GM11168 (cell line): Measurements from ENCODE around the gene ZZZ3.
"Not testable (repeated sequence)": the region's sequence is repeated elsewhere in the genome, so short reads cannot be mapped to it uniquely, and the experiment has no call there.

Experiments used
- in situ Hi-C: fragments of 300-500 bp; cut with MboI; formaldehyde crosslinking; loops from one replicate; pipeline ENCODE4 v1.12.0; 2022; ENCODE audit warnings: low sequenced_read_pairs; ENCODE audit not compliant: unreplicated experiment

The ZZZ3 gene

DNA sequence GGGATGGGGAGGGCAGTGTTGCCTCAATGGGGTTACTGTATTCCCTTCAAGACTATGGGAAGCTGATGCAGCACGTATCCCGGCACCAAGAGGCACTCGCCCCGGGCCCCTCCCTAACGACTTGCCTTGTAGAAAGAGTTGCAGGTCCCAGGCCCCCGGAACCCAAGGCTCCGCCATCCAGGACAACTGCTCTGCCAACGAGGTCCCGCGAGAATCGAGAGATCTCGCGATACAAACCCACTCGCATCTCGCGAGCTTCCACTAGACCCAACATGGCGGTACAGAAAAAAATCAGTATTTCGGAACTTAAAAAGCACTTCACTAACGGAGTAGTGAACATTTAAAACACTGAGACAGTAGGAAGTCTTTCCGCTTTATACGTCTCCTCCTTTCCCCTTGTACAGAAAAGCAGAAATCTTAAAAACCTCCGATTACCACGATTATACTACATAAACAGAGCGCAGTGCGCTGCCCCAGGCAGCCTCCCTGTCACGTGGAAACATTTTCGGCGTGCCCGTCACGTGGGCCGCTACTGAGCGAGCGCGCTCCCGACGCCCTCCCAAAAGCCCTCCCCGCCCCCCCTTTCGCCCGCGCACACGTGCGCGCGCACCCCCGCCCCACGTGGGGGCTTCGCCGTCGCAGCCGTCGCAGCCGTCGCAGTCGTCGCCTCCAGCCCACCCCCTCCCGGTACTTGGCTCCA, at the start of gene ZZZ3:
ZZZ3 (minus strand) TSS at position 199 of the 700 bp plus-strand sequence. CDS start 49,304 bp downstream, outside the sequence.
- in situ Hi-C loops, result no loop called here

DNA sequence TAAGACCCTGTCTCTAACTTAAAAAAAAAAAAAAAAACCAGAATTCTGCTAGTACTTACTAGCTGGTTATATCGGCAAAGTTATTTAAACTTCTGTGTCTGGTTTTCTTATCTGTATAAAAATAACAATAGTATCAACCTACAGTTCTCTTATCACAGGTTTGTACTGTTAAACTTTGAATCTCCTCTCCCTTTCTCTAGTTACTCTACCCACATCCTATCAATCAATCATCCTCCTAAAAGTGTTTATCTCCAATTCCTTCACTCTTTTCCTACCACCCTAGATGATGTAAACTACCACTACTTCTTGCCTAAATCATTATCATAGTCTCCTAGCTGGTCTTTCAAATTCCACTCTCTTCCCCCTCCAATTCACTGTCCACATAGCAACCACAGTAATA, 49.6 kb upstream of the ZZZ3 start:
- in situ Hi-C loops, result no loop called here

DNA sequence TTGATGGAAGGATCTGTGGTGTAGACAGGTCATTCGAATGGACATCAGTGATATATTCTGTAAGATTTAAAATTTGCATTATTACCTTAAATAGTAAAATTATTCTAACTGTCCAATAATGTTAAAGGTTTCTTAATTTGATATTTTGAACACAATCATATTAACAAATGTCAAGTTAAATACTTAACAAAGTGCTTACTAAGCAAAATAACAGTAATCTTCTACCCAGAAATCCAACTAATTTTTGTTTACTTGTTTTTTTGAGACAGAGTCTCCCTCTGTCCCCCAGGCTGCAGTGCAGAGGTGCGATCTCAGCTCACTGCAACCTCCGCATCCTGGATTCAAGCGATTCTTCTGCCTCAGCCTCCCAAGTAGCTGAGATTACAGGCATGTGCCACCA, 43.2 kb upstream of the ZZZ3 start:
- in situ Hi-C loops, result no loop called here

DNA sequence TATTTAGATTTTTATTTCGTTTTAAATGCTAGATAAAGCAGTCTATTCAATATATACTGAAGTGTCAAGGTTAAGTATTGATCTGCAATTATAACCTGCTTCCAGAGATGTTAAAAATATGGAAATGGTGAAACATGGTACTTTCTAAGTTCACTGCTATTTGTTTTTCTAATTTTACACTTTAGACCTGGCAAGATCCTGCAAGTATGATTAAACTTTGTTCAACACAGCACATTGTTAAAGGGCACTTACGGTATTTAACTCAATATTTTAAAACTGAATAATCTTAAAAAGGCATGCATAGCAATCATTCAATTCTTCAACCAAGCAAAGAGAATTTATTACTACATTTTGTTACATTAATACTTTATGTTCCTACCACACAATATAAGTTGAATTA, 35.7 kb upstream of the ZZZ3 start:
- in situ Hi-C loops, result no loop called here

DNA sequence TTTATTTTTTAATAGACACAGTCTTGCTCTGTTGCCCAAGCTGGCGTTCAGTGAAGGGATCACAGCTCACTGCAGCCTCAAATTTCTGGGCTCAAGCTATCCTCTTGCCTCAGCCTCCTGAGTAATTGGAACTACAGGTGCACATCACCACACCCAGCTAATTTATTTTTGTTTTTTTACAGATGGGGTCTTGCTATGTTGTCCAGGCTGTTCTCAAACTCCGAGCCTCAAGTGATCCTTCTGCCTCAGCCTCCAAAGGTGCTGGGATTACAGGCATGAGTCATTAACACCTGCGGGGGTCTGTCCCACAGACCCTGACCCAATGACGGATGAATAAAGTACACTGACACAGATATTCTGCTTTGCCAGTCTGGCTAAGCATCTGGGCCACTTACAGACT, 33.6 kb upstream of the ZZZ3 start:
- in situ Hi-C loops, result no loop called here

DNA sequence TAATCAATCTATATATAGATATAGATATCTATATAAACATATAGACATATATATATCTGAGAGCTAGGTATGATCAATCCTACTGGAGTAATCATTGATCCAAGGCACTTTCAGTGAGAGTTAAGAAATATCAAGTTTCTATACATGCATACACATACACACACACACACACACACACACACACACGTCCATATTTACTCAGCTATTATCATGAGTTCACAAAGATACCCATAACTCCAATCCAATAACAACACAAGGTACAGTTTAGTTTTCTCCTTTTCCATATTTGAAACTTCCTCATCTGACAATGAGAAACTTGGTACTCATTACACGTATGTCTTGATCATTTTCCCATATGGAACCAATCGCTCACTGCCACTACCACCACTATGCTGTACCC, 27.3 kb upstream of the ZZZ3 start:
- in situ Hi-C loops, result no loop called here

DNA sequence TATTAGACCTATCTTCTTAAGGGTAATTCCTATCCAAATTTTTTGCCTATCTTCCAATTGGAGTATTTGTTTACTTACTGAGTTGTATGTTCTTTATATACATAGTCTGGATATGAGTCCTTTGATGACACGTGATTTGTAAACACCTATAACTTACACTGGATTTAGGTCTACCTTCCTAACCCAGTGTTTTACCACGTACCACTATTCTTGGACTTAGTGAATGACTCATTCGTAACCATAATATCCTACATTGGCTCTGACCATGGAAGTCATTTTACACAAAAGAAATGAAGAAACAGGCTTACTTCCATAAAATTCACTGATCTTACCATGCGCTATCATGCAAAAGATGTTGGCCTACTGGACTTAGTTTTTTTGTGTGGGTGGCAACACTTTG, 23.9 kb upstream of the ZZZ3 start:
- in situ Hi-C loops, result no loop called here

DNA sequence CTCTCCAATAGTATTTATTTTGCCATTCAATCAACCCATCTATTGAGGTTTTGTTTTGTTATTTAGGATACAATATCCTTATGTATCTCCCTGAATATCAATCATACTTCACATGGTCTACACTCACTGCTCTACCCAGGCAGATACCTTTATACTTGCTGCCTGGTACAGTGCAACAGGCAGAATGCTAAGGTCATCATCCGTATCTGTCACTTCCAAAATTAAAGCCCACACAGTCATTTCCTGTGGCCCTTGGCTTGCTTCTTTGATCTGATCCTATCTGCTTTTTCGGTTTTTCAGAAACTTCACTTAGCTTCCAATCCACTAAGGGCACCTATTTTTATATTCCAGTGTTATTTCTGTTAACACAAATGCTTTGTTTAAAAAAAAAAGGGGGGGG, 22.3 kb upstream of the ZZZ3 start:
- in situ Hi-C loops, result no loop called here

DNA sequence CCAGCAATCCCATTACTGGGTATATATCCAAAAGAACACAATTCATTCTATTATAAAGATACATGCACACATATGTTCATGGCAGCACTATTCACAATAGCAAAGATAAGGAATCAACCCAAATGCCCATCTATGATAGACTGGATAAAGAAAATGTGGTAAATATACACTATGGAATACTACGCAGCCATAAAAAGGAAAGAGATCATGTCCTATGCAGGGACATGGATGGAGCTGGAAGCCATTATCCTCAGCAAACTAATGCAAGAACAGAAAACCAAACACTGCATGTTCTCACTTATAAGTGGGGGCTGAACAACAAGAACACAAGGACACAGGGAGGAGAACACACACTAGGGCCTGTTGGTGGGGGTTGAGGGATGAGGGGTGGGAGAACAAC, 17.2 kb upstream of the ZZZ3 start:
- in situ Hi-C loops, result not testable (repeated sequence)

DNA sequence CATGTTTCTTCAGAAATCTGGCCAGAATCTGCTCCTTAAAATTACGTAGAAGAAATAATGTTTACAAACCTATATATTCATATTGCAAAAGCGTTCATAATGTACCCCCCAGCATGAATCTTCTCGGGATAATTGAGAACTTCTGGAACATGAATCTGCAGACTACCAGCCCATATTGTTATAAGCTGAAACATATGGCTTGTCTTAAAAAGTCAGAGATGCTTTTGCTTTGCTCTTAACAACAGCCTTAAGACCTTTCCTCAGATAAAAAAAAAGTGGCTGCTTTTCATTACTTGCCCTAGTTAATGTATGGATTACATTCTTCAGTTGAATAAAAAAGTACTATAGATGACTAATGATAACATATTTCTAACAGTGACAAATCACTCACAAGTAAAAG, 15.0 kb upstream of the ZZZ3 start:
- in situ Hi-C loops, result no loop called here

DNA sequence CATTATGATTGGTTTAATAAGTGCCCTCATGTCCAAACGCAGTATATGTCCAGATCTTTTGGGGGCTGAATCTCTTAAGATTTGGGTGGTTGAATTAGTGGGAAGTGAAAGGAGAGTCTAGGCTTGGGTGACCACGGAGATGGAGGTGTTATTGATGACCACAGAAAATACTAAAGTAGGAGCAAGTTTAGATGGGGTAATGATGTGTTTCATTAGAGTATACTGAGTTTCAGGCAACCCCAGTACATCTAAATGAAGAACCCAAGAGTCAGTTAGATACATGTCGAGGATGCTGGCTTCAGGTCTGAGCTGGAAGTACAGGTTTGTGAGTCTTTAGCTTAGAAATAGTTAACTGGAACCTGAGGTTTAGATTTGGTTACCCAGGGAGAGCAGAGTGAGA, 6.5 kb upstream of the ZZZ3 start:
- in situ Hi-C loops, result no loop called here

DNA sequence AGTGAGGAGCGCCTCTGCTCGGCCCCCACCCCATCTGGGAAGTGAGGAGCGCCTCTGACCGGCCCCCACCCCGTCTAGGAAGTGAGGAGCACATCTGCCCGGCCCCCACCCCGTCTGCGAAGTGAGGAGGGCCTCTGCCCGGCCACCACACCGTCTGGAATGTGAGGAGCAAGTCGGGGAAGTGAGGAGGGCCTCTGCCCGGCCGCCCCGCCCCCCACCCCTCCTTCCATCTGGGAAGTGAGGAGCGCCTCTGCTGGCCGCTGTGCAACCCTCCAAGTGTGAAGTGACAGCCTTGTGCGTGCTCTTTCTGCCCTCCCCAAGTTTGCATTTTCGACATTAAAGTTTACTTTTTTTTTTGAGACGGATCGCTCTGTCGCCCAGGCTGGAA, 5.1 kb upstream of the ZZZ3 start:
- in situ Hi-C loops, result no loop called here

DNA sequence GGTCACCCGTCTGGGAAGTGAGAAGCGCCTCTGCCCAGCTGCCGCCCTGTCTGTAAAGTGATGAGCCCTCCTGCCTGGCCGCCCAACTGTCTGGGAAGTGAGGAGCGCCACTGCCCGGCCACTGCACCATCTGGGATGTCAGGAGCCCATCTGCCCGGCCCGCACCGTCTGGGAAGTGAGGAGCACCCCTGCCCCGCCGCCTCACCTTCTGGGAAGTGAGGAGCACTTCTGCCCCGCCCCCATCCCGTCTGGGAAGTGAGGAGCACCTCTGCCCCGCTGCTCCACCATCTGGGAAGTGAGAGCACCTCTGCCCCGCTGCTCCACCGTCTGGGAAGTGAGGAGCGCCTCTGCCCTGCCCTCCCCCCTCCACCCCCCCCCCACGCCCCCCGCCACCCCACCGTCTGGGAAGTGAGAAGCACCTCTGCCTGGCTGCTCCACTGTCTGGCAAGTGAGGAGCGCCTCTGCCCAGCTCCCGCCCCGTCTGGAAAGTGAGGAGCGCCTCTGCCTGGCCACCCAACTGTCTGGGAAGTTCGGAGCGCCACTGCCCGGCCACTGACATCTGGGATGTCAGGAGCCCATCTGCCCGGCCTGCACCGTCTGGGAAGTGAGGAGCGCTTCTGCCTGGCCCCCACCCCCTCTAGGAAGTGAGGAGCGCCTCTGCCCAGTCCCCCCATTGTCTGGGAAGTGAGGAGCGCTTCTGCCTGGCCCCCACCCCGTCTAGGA, 4.5 kb upstream of the ZZZ3 start:
- in situ Hi-C loops, result no loop called here

DNA sequence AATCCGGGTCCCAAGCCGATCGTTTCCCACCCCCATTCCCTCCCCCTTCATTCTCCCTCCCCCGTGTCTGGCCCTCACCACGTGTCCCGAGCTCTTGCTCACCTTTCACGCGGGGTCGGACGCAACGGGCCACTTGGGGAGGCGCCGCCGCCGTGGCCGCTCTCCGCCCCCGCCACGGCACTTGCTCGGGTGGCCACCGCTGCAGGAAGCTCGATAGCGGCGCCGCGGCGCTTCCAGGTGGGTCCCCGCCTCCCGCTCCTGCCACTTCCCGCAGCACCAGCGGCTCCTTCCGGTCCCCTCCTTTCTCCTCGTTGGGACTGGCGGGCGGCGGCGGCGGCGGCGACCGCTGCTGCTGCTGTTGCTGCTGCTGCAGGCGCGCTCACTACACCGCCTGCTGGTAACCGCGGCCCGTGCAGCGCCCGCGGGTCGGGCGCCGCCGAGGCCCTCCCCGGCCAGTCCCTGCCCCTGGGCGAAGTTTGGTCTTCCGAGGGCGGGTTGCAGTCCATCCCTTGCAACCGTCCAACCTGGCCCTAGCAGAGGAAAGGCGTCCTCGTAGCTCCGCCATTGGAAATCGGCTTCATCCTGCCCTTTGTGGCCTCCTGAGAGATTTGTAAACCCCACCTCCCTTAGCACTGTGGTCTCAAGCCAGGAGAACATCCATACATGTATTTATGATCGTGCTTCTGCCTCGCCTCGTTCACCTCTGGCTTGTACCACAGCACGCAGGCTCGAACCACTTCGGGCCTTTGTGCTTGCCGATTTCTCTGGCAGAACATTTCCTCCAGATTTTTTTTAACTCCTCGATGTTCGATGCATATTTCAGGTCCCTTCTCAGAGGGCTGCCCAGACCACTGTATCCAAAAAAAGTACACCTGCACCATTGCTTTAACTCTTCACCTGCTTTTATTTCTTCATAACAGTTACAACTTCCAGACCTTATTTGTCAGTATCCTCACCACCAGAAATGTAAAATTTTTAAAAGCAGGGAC, 996 bp upstream of the ZZZ3 start:
- in situ Hi-C loops, result no loop called here

DNA sequence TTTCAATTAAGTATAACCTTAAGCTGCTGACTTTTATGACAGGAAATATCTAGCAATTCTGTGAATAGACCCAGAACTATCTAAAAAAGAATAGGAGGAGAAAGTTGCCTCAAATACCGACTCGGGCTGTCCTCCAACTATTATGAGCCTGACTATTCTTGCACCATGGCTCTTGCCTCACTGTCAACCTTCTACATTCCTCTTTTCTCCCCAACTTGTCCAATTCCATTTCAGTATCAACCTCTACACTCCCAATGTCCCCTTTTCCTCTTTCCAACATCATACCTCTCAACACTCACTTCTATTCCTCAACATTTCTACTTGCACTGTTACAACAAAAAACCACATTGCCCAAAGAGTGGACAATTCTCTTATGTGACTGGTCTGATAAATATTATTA, 2.3 kb downstream of the ZZZ3 start:
- in situ Hi-C loops, result no loop called here

DNA sequence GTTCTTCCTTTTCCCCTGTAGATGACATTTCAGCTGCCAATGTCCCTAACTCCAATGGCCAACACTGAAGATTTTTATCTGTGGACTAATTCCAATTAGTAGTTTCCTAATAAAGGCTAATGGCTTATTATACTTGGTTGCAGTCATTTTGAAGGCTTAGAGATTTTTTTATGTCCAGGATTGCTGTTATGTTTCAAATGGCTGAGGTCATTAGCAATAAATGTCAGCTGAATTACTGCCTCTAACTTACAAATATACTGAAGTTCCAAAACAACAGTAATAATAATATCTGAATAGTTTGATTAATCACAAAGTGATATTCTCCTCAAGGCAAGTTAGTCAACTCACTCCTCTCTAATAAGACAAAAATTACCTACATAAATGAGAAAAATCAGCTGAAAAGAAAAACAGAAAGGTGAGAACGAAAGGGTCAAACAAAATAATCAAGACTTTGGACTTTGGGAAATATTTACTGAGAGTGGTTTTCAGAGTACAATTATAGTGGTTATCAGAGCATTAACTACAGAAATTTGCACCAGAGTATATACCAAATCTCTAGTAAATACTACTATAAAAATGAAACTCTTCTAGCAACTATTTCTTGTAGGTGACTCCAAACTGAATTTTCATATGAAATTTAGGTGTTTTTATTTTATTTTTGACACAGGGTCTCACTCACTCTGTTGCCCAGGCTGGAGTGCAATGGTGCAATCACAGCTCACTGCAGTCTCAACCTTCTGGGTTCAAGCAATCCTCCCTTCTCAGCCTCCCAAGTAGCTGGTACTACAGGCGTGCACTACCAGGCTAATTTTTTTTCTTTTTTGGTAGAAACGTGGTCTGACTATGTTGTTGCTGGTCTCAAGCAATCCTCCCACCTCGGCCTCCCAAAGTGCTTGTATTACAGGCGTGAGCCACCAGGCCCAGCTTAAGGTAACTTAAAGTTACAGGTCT, 3.5 kb downstream of the ZZZ3 start:
- in situ Hi-C loops, result no loop called here

DNA sequence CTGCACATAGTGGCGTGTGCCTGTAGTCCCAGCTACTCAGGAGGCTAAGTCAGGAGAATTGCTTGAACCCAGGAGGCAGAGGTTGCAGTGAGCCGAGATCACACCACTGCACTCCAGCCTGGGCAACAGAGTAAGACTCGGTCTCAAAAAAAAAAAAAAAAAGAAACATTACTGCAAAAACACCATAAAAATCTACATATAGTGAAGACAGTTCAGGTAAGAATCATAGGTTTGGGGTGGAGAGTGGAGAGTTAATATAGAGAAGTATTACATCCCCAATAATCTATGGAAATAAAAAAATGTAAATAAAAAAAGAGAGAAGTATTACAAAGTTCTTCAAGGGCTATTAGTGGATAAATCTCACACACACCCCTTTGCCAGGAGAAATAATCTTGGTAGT, 7.7 kb downstream of the ZZZ3 start:
- in situ Hi-C loops, result not testable (repeated sequence)

DNA sequence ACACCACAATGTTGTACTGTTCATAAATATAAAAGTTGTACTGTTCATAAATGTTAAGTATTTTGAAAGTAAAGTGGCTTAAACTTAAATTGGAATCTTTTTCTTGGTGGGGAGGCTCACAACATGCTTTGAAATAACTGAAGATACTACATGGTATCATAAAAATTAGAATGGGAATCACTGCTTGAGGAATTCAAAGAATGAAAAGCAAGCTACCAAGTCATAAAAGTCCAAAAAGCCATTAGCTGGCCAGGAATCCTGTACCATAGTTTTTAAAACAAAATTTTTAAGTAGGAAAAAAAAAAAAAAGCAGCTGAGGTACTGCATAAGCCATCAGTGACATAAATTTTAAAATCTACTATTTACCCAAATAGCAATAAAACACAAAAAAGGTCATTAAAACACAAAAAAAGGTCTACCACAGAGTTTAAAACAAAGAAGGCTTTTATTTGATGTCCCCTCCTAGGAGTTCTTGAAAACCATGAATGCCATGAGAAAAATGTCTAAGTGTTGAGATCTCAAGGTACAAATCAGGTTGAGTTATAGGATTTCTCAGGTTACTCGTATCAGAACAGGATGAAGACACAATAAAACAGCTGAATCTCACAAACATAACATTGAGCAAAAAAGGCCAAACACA, 8.6 kb downstream of the ZZZ3 start:
- in situ Hi-C loops, result no loop called here

DNA sequence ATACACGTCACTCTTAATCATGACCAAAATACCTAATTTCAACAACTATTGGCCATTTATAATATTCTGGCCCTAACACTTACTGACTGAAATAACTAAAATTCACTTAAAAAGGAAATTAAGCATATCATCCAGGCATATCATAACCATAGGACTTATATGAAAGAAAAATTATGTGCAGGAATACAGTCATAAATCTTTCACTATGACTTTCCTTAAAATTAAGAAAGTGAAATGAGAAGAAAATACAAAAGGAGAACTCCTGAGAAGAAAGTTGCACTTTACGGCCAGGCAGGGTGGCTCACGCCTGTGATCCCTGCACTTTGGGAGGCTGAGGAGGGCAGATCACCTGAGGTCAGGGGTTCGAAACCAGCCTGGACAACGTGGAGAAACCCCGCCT, 9.4 kb downstream of the ZZZ3 start:
- in situ Hi-C loops, result no loop called here
